Neural cell (in vitro differentiated cells): ENCODE measurements around the gene BICDL1. TPM values are rescaled to one million over a fixed set of nuclear protein-coding genes. Genes with fewer than 3 reads are reported as not detected.

Source experiments
- H2AFZ ChIP-seq: fragments of 200-600, 300-800 bp; sonication (generic), shearing (Covaris generic); 2 replicates; pipeline ENCODE4 v1.6.0; 2014; ENCODE audit warnings: low read depth, mild to moderate bottlenecking, antibody characterized with exemption, low read length, moderate library complexity
- H3F3A ChIP-seq: fragments of 200-600 bp; shearing (Covaris generic); 2 replicates; pipeline ENCODE4 v1.6.1; 2016; ENCODE audit warnings: mild to moderate bottlenecking, moderate library complexity, mixed read lengths, antibody characterized with exemption, low read length; ENCODE audit not compliant: insufficient read depth, poor library complexity, severe bottlenecking
- H3K27ac ChIP-seq: fragments of 200-600, 300-800 bp; sonication (generic), shearing (Covaris generic); 2 replicates; pipeline ENCODE4 v1.5.1; 2014; ENCODE audit warnings: mild to moderate bottlenecking, low read length, moderate library complexity
- H3K27me3 ChIP-seq: fragments of 300-800, 200-600 bp; sonication (generic), shearing (Covaris generic); 2 replicates; pipeline ENCODE4 v1.6.0; 2014; ENCODE audit warnings: mild to moderate bottlenecking, low read depth, low read length, moderate library complexity; ENCODE audit not compliant: insufficient read depth
- H3K36me3 ChIP-seq: fragments of 300-800, 200-600 bp; sonication (generic), shearing (Covaris generic); 2 replicates; pipeline ENCODE4 v1.5.1; 2014; ENCODE audit warnings: mild to moderate bottlenecking, antibody characterized with exemption, low read length, moderate library complexity; ENCODE audit not compliant: insufficient read depth
- H3K4me2 ChIP-seq: fragments of 300-800, 200-600 bp; sonication (generic), shearing (Covaris generic); 2 replicates; pipeline ENCODE4 v1.6.0; 2014; ENCODE audit warnings: mild to moderate bottlenecking, low read length
- H3K4me3 ChIP-seq: fragments of 300-800, 200-600 bp; sonication (generic), shearing (Covaris generic); 2 replicates; pipeline ENCODE4 v1.5.1; 2014; ENCODE audit warnings: mild to moderate bottlenecking, low read length, moderate library complexity
- H3K79me2 ChIP-seq: fragments of 200-600 bp; shearing (Covaris generic); replicated peaks from 2 replicates; pipeline ENCODE4 v1.6.0; 2014; ENCODE audit warnings: mild to moderate bottlenecking, low read length, moderate library complexity; ENCODE audit not compliant: insufficient read depth
- H3K9ac ChIP-seq: fragments of 300-800, 200-600 bp; sonication (generic), shearing (Covaris generic); 2 replicates; pipeline ENCODE4 v1.6.1; 2016; ENCODE audit warnings: mild to moderate bottlenecking, low read length, mixed read lengths
- H3K9me2 ChIP-seq: fragments of 200-600 bp; shearing (Covaris generic); 2 replicates; pipeline ENCODE4 v1.6.1; 2016; ENCODE audit warnings: mild to moderate bottlenecking, low read length, mixed read lengths; ENCODE audit not compliant: insufficient read depth
- H3K9me3 ChIP-seq: fragments of 200-600, 300-800 bp; sonication (generic), shearing (Covaris generic); 2 replicates; pipeline ENCODE4 v1.6.1; 2016; ENCODE audit warnings: mild to moderate bottlenecking, mixed run types, low read length, moderate library complexity, mixed read lengths
- H4K20me1 ChIP-seq: fragments of 200-600 bp; shearing (Covaris generic); 2 replicates; pipeline ENCODE4 v1.6.1; 2016; ENCODE audit warnings: mild to moderate bottlenecking, mixed run types; ENCODE audit not compliant: insufficient read depth
- EP300 ChIP-seq: fragments of 450-650 bp; conservative IDR thresholded peaks from 2 replicates; pipeline ENCODE4 v1.6.1; 2014; ENCODE audit warnings: antibody characterized with exemption, mild to moderate bottlenecking, moderate library complexity; ENCODE audit not compliant: poor library complexity, severe bottlenecking
- EZH2 ChIP-seq: fragments of 200-600, 300-800 bp; shearing (Covaris generic), sonication (generic); IDR thresholded peaks from 2 replicates; pipeline ENCODE4 v1.6.1; 2014; ENCODE audit warnings: antibody characterized with exemption, low read length, borderline replicate concordance, mild to moderate bottlenecking; ENCODE audit not compliant: insufficient read depth, poor library complexity, severe bottlenecking
- MXI1 ChIP-seq: fragments of 450-650 bp; conservative IDR thresholded peaks from 2 replicates; pipeline ENCODE4 v1.6.1; 2014; ENCODE audit warnings: antibody characterized with exemption, mild to moderate bottlenecking; ENCODE audit not compliant: poor library complexity, severe bottlenecking
- POLR2AphosphoS5 ChIP-seq: IDR thresholded peaks from 2 replicates; pipeline ENCODE4 v1.6.1; 2012
- RAD21 ChIP-seq: fragments of 450-650 bp; conservative IDR thresholded peaks from 2 replicates; pipeline ENCODE4 v1.6.1; 2014; ENCODE audit warnings: antibody characterized with exemption, mild to moderate bottlenecking, moderate library complexity
- SMC3 ChIP-seq: fragments of 450-650 bp; conservative IDR thresholded peaks from 2 replicates; pipeline ENCODE4 v1.6.1; 2014; ENCODE audit warnings: antibody characterized with exemption, mild to moderate bottlenecking, moderate library complexity; ENCODE audit not compliant: poor library complexity
- TAF1 ChIP-seq: IDR thresholded peaks from 2 replicates; pipeline ENCODE4 v1.6.1; 2012; ENCODE audit warnings: low read depth
- polyA plus RNA-seq: library from polyadenylated mRNA; depleted of rRNA; stranded (reverse); fragments of >200 nt; gene quantifications from 2 replicates; pipeline ENCODE4 v1.2.3, GENCODE V29; 2014
- TF ChIP-seq, protein P1 (sequence below): fragments of 450-650 bp; IDR thresholded peaks from 2 replicates; pipeline ENCODE4 v1.5.1; 2014; ENCODE audit warnings: antibody characterized with exemption, mild to moderate bottlenecking, moderate library complexity; ENCODE audit not compliant: poor library complexity, severe bottlenecking
- TF ChIP-seq, protein P2 (sequence below): IDR thresholded peaks from 2 replicates; pipeline ENCODE4 v1.6.1; 2012; ENCODE audit warnings: borderline replicate concordance

The BICDL1 gene
- polyA plus RNA-seq, 1 donor from 2014 or later, result 136 TPM

DNA sequence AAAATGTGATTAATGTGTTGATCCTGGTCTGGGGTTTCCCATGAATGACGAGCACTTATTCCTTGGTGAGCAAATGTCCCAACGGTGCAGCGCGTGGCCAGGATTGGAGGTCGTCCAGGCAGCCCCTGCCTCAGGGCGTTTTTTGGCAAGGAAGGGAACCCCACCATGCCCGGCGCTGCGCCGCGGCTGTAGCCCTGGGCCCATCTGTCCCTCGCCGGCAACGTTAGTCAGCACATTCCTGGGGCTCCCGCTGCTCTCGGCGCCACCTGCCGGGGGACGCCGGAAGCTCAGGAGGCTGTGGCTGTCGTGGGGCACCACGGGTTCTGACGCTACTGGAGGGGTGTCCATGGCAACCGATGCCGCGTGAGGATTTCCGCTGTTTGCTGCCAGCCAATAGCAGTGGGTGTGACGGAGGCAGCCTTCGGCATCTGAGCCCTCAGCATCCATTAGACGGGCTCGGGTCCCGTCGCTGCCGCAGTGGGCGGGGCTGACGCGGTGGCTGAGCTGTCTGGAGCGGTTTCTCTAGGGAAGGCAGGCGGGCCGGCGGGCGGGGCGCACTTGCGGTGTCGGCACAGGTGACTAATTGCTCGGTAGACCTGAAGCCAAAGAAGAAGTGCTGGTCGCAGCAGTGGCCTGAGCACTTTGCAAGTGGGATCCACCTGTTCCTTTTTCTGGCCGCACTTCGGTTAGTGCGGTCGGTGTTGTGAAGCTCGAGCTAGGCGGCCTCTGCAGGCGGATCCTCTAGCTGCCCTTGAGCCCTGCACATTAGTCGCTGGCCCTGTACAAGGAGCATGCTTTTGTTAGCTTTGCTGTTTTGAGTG lies 98.0 kb downstream of the BICDL1 start (continued):
- TF ChIP-seq, protein P1, sequence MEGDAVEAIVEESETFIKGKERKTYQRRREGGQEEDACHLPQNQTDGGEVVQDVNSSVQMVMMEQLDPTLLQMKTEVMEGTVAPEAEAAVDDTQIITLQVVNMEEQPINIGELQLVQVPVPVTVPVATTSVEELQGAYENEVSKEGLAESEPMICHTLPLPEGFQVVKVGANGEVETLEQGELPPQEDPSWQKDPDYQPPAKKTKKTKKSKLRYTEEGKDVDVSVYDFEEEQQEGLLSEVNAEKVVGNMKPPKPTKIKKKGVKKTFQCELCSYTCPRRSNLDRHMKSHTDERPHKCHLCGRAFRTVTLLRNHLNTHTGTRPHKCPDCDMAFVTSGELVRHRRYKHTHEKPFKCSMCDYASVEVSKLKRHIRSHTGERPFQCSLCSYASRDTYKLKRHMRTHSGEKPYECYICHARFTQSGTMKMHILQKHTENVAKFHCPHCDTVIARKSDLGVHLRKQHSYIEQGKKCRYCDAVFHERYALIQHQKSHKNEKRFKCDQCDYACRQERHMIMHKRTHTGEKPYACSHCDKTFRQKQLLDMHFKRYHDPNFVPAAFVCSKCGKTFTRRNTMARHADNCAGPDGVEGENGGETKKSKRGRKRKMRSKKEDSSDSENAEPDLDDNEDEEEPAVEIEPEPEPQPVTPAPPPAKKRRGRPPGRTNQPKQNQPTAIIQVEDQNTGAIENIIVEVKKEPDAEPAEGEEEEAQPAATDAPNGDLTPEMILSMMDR, result peak; percentile 100
- TF ChIP-seq EP300, result peak; percentile 85

DNA sequence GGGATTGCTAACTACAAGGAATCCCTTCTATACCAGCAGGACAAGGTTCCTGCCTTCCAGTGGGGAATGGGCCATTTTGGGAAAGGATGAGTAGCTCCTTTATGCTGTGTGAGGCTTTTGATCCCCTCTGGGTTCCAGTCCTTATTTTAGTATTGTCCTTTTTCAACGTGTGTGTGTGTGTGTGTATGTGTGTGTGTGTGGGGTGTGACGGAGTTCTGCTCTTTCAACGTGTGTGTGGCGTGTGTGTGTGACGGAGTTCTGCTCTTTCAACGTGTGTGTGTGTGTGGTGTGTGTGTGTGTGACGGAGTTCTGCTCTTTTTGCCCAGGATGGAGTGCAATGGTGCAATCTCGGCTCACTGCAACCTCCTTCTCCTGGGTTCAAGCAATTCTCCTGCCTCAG lies 100.1 kb downstream of the BICDL1 start:
- Histone ChIP-seq H3K9ac (no peak overlapping the region), H3K4me2 (no peak overlapping the region), H3K9me2 (no peaks in the 10 kb centered on the region), H2AFZ (no peak overlapping the region), H3K79me2 (no peaks in the 10 kb centered on the region), H3K36me3 (peaks cover 5% of the 10 kb centered on the region), H3K9me3 (no peaks in the 10 kb centered on the region), H3F3A (no peaks in the 10 kb centered on the region), H3K27me3 (no peaks in the 10 kb centered on the region), H4K20me1 (no peaks in the 10 kb centered on the region), H3K4me3 (no peak overlapping the region), H3K27ac (no peak overlapping the region)
- TF ChIP-seq, protein P1, result no peak
- TF ChIP-seq TAF1 (no peak), EZH2 (no peak), MXI1 (no peak), POLR2AphosphoS5 (no peak), SMC3 (no peak), EP300 (no peak), RAD21 (no peak)
- TF ChIP-seq, protein P2, sequence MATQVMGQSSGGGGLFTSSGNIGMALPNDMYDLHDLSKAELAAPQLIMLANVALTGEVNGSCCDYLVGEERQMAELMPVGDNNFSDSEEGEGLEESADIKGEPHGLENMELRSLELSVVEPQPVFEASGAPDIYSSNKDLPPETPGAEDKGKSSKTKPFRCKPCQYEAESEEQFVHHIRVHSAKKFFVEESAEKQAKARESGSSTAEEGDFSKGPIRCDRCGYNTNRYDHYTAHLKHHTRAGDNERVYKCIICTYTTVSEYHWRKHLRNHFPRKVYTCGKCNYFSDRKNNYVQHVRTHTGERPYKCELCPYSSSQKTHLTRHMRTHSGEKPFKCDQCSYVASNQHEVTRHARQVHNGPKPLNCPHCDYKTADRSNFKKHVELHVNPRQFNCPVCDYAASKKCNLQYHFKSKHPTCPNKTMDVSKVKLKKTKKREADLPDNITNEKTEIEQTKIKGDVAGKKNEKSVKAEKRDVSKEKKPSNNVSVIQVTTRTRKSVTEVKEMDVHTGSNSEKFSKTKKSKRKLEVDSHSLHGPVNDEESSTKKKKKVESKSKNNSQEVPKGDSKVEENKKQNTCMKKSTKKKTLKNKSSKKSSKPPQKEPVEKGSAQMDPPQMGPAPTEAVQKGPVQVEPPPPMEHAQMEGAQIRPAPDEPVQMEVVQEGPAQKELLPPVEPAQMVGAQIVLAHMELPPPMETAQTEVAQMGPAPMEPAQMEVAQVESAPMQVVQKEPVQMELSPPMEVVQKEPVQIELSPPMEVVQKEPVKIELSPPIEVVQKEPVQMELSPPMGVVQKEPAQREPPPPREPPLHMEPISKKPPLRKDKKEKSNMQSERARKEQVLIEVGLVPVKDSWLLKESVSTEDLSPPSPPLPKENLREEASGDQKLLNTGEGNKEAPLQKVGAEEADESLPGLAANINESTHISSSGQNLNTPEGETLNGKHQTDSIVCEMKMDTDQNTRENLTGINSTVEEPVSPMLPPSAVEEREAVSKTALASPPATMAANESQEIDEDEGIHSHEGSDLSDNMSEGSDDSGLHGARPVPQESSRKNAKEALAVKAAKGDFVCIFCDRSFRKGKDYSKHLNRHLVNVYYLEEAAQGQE, result no peak
